Left ventricle myocardium inferior (tissue), 1 donor: ENCODE data around the gene FANCB. TPM values are rescaled to one million over a fixed set of nuclear protein-coding genes. Genes with fewer than 3 reads are reported as not detected.

ENCODE experiments used
- DNase-seq: peaks from one replicate; pipeline ENCODE4 v3.0.0-alpha.2; 2020
- H3K27ac ChIP-seq: fragments of 200-600 bp; replicated peaks from 2 replicates; pipeline ENCODE4 v1.8.0; 2021
- H3K27me3 ChIP-seq: fragments of 200-600 bp; 2 replicates; pipeline ENCODE4 v1.8.0; 2021; ENCODE audit warnings: low read depth
- H3K36me3 ChIP-seq: fragments of 200-600 bp; 2 replicates; pipeline ENCODE4 v1.8.0; 2021
- H3K4me1 ChIP-seq: fragments of 200-600 bp; 2 replicates; pipeline ENCODE4 v1.8.0; 2021
- H3K4me3 ChIP-seq: fragments of 200-600 bp; 2 replicates; pipeline ENCODE4 v1.8.0; 2021; ENCODE audit warnings: mild to moderate bottlenecking, moderate library complexity
- H3K9me3 ChIP-seq: fragments of 200-600 bp; replicated peaks from 2 replicates; pipeline ENCODE4 v1.8.0; 2021
- intact Hi-C: fragments of 100-400 bp; cut with micrococcal nuclease; formaldehyde crosslinking; loops from one replicate; pipeline ENCODE4 v1.11.0; 2022
- total RNA-seq: library from RNA; stranded (reverse); fragmentation: NEBNext Ultra II Directional; extraction: Animal tissue kit (Norgen Biotek cat#: 25700); gene quantifications from one replicate; pipeline ENCODE4 v1.2.1, GENCODE V29; 2021
- TF ChIP-seq, protein P1 (sequence below): fragments of 200-600 bp; IDR thresholded peaks from 2 replicates; pipeline ENCODE4 v1.8.0; 2021; ENCODE audit warnings: antibody characterized with exemption, mild to moderate bottlenecking, borderline replicate concordance
- donor health status: DM: no; HTN: yes; CAD: no; lungs with severe emphysema.

FANCB gene
- total RNA-seq, 1 donor from 2014 or later = 0.66 TPM

GRCh38 chrX:14896273-14896672 is 23.4 kb upstream of the FANCB start:
- TF ChIP-seq, protein P1, sequence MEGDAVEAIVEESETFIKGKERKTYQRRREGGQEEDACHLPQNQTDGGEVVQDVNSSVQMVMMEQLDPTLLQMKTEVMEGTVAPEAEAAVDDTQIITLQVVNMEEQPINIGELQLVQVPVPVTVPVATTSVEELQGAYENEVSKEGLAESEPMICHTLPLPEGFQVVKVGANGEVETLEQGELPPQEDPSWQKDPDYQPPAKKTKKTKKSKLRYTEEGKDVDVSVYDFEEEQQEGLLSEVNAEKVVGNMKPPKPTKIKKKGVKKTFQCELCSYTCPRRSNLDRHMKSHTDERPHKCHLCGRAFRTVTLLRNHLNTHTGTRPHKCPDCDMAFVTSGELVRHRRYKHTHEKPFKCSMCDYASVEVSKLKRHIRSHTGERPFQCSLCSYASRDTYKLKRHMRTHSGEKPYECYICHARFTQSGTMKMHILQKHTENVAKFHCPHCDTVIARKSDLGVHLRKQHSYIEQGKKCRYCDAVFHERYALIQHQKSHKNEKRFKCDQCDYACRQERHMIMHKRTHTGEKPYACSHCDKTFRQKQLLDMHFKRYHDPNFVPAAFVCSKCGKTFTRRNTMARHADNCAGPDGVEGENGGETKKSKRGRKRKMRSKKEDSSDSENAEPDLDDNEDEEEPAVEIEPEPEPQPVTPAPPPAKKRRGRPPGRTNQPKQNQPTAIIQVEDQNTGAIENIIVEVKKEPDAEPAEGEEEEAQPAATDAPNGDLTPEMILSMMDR = no peak
- Histone ChIP-seq H3K27ac (no peak overlapping the region), H3K4me1 (peaks cover 5% of the 10 kb centered on the region), H3K27me3 (no peaks in the 10 kb centered on the region), H3K4me3 (no peak overlapping the region), H3K9me3 (no peaks in the 10 kb centered on the region), H3K36me3 (no peaks in the 10 kb centered on the region)
- intact Hi-C loops = no loop called here
- DNase-seq = no peak

GRCh38 chrX:14886252-14886651 is 13.4 kb upstream of the FANCB start:
- intact Hi-C loops = no loop called here
- Histone ChIP-seq H3K4me3 (no peak overlapping the region), H3K27me3 (no peaks in the 10 kb centered on the region), H3K4me1 (no peaks in the 10 kb centered on the region), H3K27ac (no peak overlapping the region), H3K9me3 (no peaks in the 10 kb centered on the region), H3K36me3 (no peaks in the 10 kb centered on the region)
- no peak for DNase-seq
- TF ChIP-seq, protein P1 = no peak

DNA sequence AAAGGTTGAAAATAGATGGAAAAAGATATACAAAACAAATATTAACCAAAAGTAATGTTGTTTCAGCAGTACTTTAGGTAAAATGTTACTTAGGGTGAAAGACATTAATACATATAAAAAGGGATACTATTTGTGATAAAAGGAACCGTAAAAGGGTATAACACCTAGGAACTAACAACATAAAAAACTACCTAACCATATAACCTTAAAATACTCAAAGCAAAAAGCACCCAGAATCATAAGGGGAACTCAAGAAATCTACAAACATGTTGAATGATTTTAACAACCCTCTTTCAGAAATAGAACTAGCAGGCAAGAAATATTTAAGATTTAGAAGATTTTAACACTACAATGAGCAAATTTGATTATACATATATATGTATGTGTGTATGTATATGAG is 11.8 kb upstream of the FANCB start:
- TF ChIP-seq, protein P1 = no peak
- Histone ChIP-seq H3K36me3 (no peaks in the 10 kb centered on the region), H3K4me1 (no peaks in the 10 kb centered on the region), H3K27me3 (no peaks in the 10 kb centered on the region), H3K27ac (no peak overlapping the region), H3K9me3 (no peaks in the 10 kb centered on the region), H3K4me3 (no peak overlapping the region)
- intact Hi-C loops = no loop called here
- DNase-seq = no peak

- intact Hi-C loops = no loop called here
- no peaks in the 10 kb centered on the region for H3K4me1 ChIP-seq
- H3K27me3 ChIP-seq = no peaks in the 10 kb centered on the region
- no peaks in the 10 kb centered on the region for H3K36me3 ChIP-seq
- H3K4me3 ChIP-seq = no peak overlapping the region
- no peak overlapping the region for H3K27ac ChIP-seq
- TF ChIP-seq, protein P1 = no peak
- H3K9me3 ChIP-seq = no peaks in the 10 kb centered on the region
- DNase-seq = no peak
These were observed 11.0 kb upstream of the FANCB start for GRCh38 chrX:14883826-14884225.

DNA sequence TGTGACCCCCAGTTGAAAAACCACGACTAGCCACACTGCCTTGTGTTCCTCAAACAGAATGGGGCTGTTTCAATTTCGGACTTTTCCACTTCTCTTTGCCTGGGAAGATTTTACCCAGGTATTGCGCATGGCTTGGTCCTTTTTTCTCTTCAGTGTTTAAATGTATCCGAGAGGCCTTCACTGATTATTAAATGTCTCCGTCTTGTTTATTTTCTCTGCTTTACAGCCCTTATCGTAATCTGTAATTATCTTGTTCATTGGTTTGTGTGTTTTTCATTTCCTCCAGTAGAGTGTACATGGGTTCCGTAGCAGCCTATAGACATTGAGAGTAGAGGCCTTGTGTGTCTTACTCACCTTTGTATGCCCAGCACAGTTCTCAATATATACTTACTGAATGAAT is 2.8 kb upstream of the FANCB start:
- Histone ChIP-seq H3K36me3 (no peaks in the 10 kb centered on the region), H3K9me3 (no peaks in the 10 kb centered on the region), H3K4me3 (no peak overlapping the region), H3K27ac (no peak overlapping the region), H3K27me3 (no peaks in the 10 kb centered on the region), H3K4me1 (peaks cover 10% of the 10 kb centered on the region)
- no peak for DNase-seq
- intact Hi-C loops = no loop called here
- TF ChIP-seq, protein P1 = no peak

DNA sequence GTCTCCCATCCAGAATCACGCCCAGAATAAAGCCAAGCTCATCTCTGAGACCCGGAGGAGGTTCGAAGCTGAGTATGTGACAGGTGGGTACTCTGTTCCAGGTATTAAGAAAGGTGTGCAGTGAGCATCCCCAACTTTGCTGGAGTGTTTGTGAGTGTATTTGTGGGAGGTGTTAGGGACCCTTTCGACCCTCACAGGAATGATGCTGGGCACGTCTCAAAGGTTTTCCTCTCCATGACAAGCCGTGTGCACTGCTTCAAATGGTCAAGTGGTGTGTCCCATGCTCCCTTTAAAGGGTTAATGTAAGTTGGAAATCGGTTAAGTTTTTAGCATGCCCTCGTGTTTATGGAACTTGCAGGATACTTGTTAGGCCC is 794 bp upstream of the FANCB start:
- intact Hi-C loops = no loop called here

More for the DNA sequence above, 794 bp upstream of the FANCB start:
- H3K27ac ChIP-seq = peak overlapping the region; percentile 85
- no peaks in the 10 kb centered on the region for H3K9me3 ChIP-seq
- DNase-seq = no peak
- H3K4me3 ChIP-seq = peak overlapping the region; percentile 83
- H3K36me3 ChIP-seq = no peaks in the 10 kb centered on the region
- H3K27me3 ChIP-seq = no peaks in the 10 kb centered on the region
- TF ChIP-seq, protein P1 = no peak
- peaks cover 10% of the 10 kb centered on the region for H3K4me1 ChIP-seq
